Keratinocyte (primary cell): ENCODE results near the gene NDEL1. TPM values are rescaled to one million over a fixed set of nuclear protein-coding genes. Genes with fewer than 3 reads are reported as not detected.

ENCODE experiments used
- DNase-seq: peaks from one replicate; pipeline ENCODE4 v3.0.0-alpha.2; 2011; ENCODE audit warnings: low read depth, missing footprints, low spot score
- FAIRE-seq: peaks from 2 replicates; lab custom pipeline; 2011; peaks lifted over from hg19 to GRCh38; lab: Jason Lieb, UNC
- H2AFZ ChIP-seq: 2 replicates; pipeline ENCODE4 v1.6.0; 2012; ENCODE audit warnings: low read length, control low read depth, inconsistent platforms; ENCODE audit not compliant: control insufficient read depth
- H3K27ac ChIP-seq: 2 replicates; pipeline ENCODE4 v1.5.1; 2011; ENCODE audit warnings: low read length; ENCODE audit not compliant: control insufficient read depth, insufficient read depth
- H3K27me3 ChIP-seq: 3 replicates; pipeline ENCODE4 v1.6.0; 2011; ENCODE audit warnings: low read length; ENCODE audit not compliant: control insufficient read depth, insufficient read depth; ENCODE audit errors: extremely low read depth
- H3K36me3 ChIP-seq, 2 experiments: 2 replicates in 1 of 2; 3 replicates in 1 of 2; pipeline ENCODE4 v1.5.1; 2011; ENCODE audit warnings: low read length in 2 of 2, mild to moderate bottlenecking in 1 of 2; ENCODE audit not compliant: control insufficient read depth in 2 of 2, insufficient read depth in 2 of 2; ENCODE audit errors: extremely low read depth in 1 of 2
- H3K4me1 ChIP-seq: 3 replicates; pipeline ENCODE4 v1.5.1; 2011; ENCODE audit warnings: low read length; ENCODE audit not compliant: control insufficient read depth, insufficient read depth; ENCODE audit errors: extremely low read depth
- H3K4me2 ChIP-seq: 3 replicates; pipeline ENCODE4 v1.6.0; 2011; ENCODE audit warnings: low read depth, low read length; ENCODE audit not compliant: control insufficient read depth, insufficient read depth; ENCODE audit errors: extremely low read depth
- H3K4me3 ChIP-seq, 3 experiments: fragments of 200-600 bp in 1 of 3; sonication (generic) in 1 of 3; 2 replicates in 2 of 3; 3 replicates in 1 of 3; pipeline ENCODE4 v1.5.1; 2011 to 2016; ENCODE audit warnings: low read length in 3 of 3, mild to moderate bottlenecking in 3 of 3, control low read depth in 2 of 3, inconsistent platforms in 1 of 3, low read depth in 1 of 3, mixed read lengths in 1 of 3, mixed run types in 1 of 3, moderate library complexity in 1 of 3; ENCODE audit not compliant: control insufficient read depth in 2 of 3, insufficient read depth in 2 of 3; ENCODE audit errors: extremely low read depth in 1 of 3
- H3K79me2 ChIP-seq: 2 replicates; pipeline ENCODE4 v1.6.0; 2012; ENCODE audit warnings: low read length; ENCODE audit not compliant: control insufficient read depth, insufficient read depth
- H3K9ac ChIP-seq: 3 replicates; pipeline ENCODE4 v1.6.0; 2011; ENCODE audit warnings: low read length; ENCODE audit not compliant: control insufficient read depth, insufficient read depth; ENCODE audit errors: extremely low read depth
- H3K9me1 ChIP-seq: 3 replicates; pipeline ENCODE4 v1.6.0; 2011; ENCODE audit warnings: low read length; ENCODE audit not compliant: control insufficient read depth, insufficient read depth; ENCODE audit errors: extremely low read depth
- H3K9me3 ChIP-seq: 2 replicates; pipeline ENCODE4 v1.5.1; 2012; ENCODE audit warnings: low read depth, low read length; ENCODE audit not compliant: control insufficient read depth
- H4K20me1 ChIP-seq: 3 replicates; pipeline ENCODE4 v1.6.0; 2011; ENCODE audit warnings: low read length; ENCODE audit not compliant: control insufficient read depth, insufficient read depth; ENCODE audit errors: extremely low read depth
- CTCF ChIP-seq, 3 experiments: IDR thresholded peaks in 1 of 3; conservative IDR thresholded peaks in 1 of 3; optimal IDR thresholded peaks in 1 of 3; 2 replicates in 2 of 3; 3 replicates in 1 of 3; pipeline versions ENCODE3 to v1.5.1; 2011; ENCODE audit warnings: low read length in 3 of 3, mild to moderate bottlenecking in 3 of 3, moderate library complexity in 2 of 3, control low read depth in 1 of 3, inconsistent platforms in 1 of 3; ENCODE audit not compliant: insufficient read depth in 2 of 3; ENCODE audit errors: extremely low read depth in 1 of 3
- EZH2 ChIP-seq: IDR thresholded peaks from one replicate; pipeline ENCODE4 v1.6.1; 2012; ENCODE audit warnings: inconsistent platforms, mild to moderate bottlenecking, low read length, moderate library complexity
- dilution Hi-C: fragments of 300-500 bp; cut with MboI; formaldehyde crosslinking; loops from one replicate; pipeline ENCODE4 v1.7.0; 2020; ENCODE audit warnings: low sequenced_read_pairs; ENCODE audit not compliant: extremely low pct_ligation_motif_present
- polyA minus RNA-seq, 3 experiments: library from RNA; depleted of rRNA, polyadenylated mRNA; stranded (reverse); fragments of >200 nt; gene quantifications; 1 replicate in 1 of 3; 2 replicates in 1 of 3; 3 replicates in 1 of 3; pipeline ENCODE4 v1.2.3, GENCODE V29; 2011
- polyA plus RNA-seq, 5 experiments: library from polyadenylated mRNA; depleted of rRNA in 3 of 5; stranded (reverse) in 3 of 5; stranded (forward) in 1 of 5; unstranded in 1 of 5; fragments of >200 nt; gene quantifications; 1 replicate in 1 of 5; 2 replicates in 3 of 5; 3 replicates in 1 of 5; pipeline versions ENCODE4 v1.2.1 to v1.2.3, GENCODE V29; 2011 to 2012; ENCODE audit warnings: missing spikeins in 2 of 5, low read depth in 1 of 5, low replicate concordance in 1 of 5

NDEL1 gene
- polyA plus RNA-seq (65.4 to 77.4 TPM (median 76.8 TPM) in 3 replicates), polyA minus RNA-seq (38.4 to 62.2 TPM (median 58.5 TPM) in 3 replicates)
- 313 TPM for polyA plus RNA-seq (2011; ENCODE audit: low read depth)
- 61.4 and 64.7 TPM in 2 replicates for polyA plus RNA-seq (2011; cell fraction: cytosol; rRNA removed)
- polyA plus RNA-seq (2011; cell fraction: nucleus; rRNA removed), result 129 and 132 TPM in 2 replicates
- polyA plus RNA-seq (2012; ENCODE audit: low replicate concordance), result 43.8 and 92.3 TPM in 2 replicates
- 41.4 TPM for polyA minus RNA-seq (2011; cell fraction: cytosol; rRNA and poly(A)+ RNA removed)
- polyA minus RNA-seq (2011; cell fraction: nucleus; rRNA and poly(A)+ RNA removed), result 57.6 and 98.0 TPM in 2 replicates

GRCh38 chr17:8435245-8436168 is at the start of gene NDEL1:
TSS of gene NDEL1 (plus strand) at chr17:8435884. CDS start at chr17:8444272, 8,388 bp downstream.
- H3K9me1 ChIP-seq, result peaks cover 2% of the 10 kb centered on the region
- no peaks in the 10 kb centered on the region for H3K9me3 ChIP-seq
- dilution Hi-C loops, result no loop called here
- peaks cover 4% of the 10 kb centered on the region for H4K20me1 ChIP-seq
- no peaks in the 10 kb centered on the region for H3K27me3 ChIP-seq
- H3K79me2 ChIP-seq, result peaks cover 47% of the 10 kb centered on the region
- peak within 1 kb of the TSS; percentile 93 for H3K4me2 ChIP-seq
- DNase-seq (peak; percentile 86), FAIRE-seq (no peak)
- TF ChIP-seq CTCF (optimal IDR thresholded peaks at IDR 0.05 in 1 of 3, IDR thresholded peaks at IDR 0.05 in 1 of 3, conservative IDR thresholded peaks at IDR 0.05 in 1 of 3; ENCODE audit: extremely low read depth in 1 of 3, insufficient read depth in 2 of 3, low read length in 3 of 3) (no peak), EZH2 (no peak)
- H3K9ac ChIP-seq, result peak within 1 kb of the TSS; percentile 96
- peaks cover 2 to 3% of the 10 kb centered on the region in 2 experiments for H3K36me3 ChIP-seq
- H3K4me3 ChIP-seq, result peak within 1 kb of the TSS; percentile 95 to 96 (median 96)
- H2AFZ ChIP-seq, result peak within 1 kb of the TSS; percentile 99
- peaks cover 19% of the 10 kb centered on the region for H3K4me1 ChIP-seq
- peak within 1 kb of the TSS; percentile 94 for H3K27ac ChIP-seq

GRCh38 chr17:8386841-8387240 is 48.8 kb upstream of the NDEL1 start:
- H2AFZ ChIP-seq, result no peak overlapping the region
- H3K36me3 ChIP-seq, result peaks cover 2 to 3% of the 10 kb centered on the region in 2 experiments
- DNase-seq (no peak), FAIRE-seq (no peak)
- peaks cover 22% of the 10 kb centered on the region for H3K4me1 ChIP-seq
- TF ChIP-seq CTCF (optimal IDR thresholded peaks at IDR 0.05 in 1 of 3, IDR thresholded peaks at IDR 0.05 in 1 of 3, conservative IDR thresholded peaks at IDR 0.05 in 1 of 3; ENCODE audit: extremely low read depth in 1 of 3, insufficient read depth in 2 of 3, low read length in 3 of 3) (no peak), EZH2 (no peak)
- H3K9ac ChIP-seq, result no peak overlapping the region
- H3K9me3 ChIP-seq, result no peaks in the 10 kb centered on the region
- no peak overlapping the region for H3K4me2 ChIP-seq
- H3K79me2 ChIP-seq, result peaks cover 12% of the 10 kb centered on the region
- no peak overlapping the region for H3K27ac ChIP-seq
- no peaks in the 10 kb centered on the region for H4K20me1 ChIP-seq
- no peaks in the 10 kb centered on the region for H3K9me1 ChIP-seq
- dilution Hi-C loops, result no loop called here
- H3K4me3 ChIP-seq, result no peak overlapping the region
- no peaks in the 10 kb centered on the region for H3K27me3 ChIP-seq
